Ovary (tissue), 9 donors: ENCODE measurements around the gene CRY2. TPM values are rescaled to one million over a fixed set of nuclear protein-coding genes. Genes with fewer than 3 reads are reported as not detected.
A peak's percentile ranks its signal among the peaks of the same experiment; 100 is the strongest.

Experiments
- DNase-seq, 5 donors: peaks; one replicate each; pipeline ENCODE4 v3.0.0-alpha.2; 2019 to 2020
- H3K27ac ChIP-seq, 2 donors: fragments of 200-600 bp; one replicate each; pipeline versions ENCODE4 v1.5.1 to v1.8.0; 2019 to 2022
- H3K27me3 ChIP-seq: fragments of 200-600 bp; one replicate; pipeline ENCODE4 v1.8.0; 2022
- H3K36me3 ChIP-seq: fragments of 200-600 bp; sonication (generic); one replicate; pipeline ENCODE4 v1.5.1; 2019
- H3K4me1 ChIP-seq: one replicate; pipeline ENCODE4 v1.8.1; 2013; ENCODE audit warnings: mild to moderate bottlenecking, moderate library complexity; ENCODE audit not compliant: insufficient read depth
- H3K4me3 ChIP-seq: fragments of 200-600 bp; sonication (generic); one replicate; pipeline ENCODE4 v1.5.1; 2017
- H3K9me3 ChIP-seq, 2 donors: fragments of 200-600 bp in 1 of 2; sonication (generic) in 1 of 2; one replicate each; pipeline versions ENCODE4 v1.5.1 to v1.8.1; 2013 to 2019; ENCODE audit warnings: mild to moderate bottlenecking in 1 of 2, moderate library complexity in 1 of 2
- EP300 ChIP-seq: sonication (generic); formaldehyde crosslinking; IDR thresholded peaks from one replicate; pipeline ENCODE4 v1.6.1; 2017; ENCODE audit warnings: antibody characterized with exemption
- POLR2A ChIP-seq: fragments of 450-650 bp; IDR thresholded peaks from one replicate; pipeline ENCODE4 v1.6.1; 2017; ENCODE audit warnings: antibody characterized with exemption, mild to moderate bottlenecking, moderate library complexity
- WGBS, 3 donors: extraction: QIAGEN DNeasy Blood & Tissue Kit in 1 of 3; methylation state at CpG; one replicate each; pipeline versions ENCODE4 v1.1.5 to v1.1.7; 2013 to 2017; 5-methylcytosine and 5-hydroxymethylcytosine counted together
- intact Hi-C, 4 donors: fragments of 100-400 bp; cut with DNase I; formaldehyde crosslinking; loops; one replicate each; pipeline versions ENCODE4 v1.11.0 to v1.15.1; 2022 to 2023
- polyA plus RNA-seq, 2 donors: library from polyadenylated mRNA; stranded (reverse); fragments of 200-250 nt in 1 of 2; fragments of 350-450 nt in 1 of 2; fragmentation: Illumina TruSeq in 1 of 2; extraction: RNeasy Lipid Tissue Mini Kit (QIAGEN cat#74804) in 1 of 2; gene quantifications; one replicate each; pipeline ENCODE4 v1.2.3, GENCODE V29; 2013 to 2014
- total RNA-seq, 7 donors: library from RNA; depleted of rRNA in 2 of 7; stranded (reverse); fragments of >200 nt in 2 of 7; fragmentation: NEBNext Ultra II Directional in 3 of 7; extraction: Animal tissue kit (Norgen Biotek cat#: 25700) in 3 of 7; gene quantifications; one replicate each; pipeline versions ENCODE4 v1.1.0 to v1.2.4, GENCODE V29; 2016 to 2023
- TF ChIP-seq, protein P1 (sequence below), 3 donors: fragments of 450-650 bp in 2 of 3; fragments of 200-600 bp in 1 of 3; IDR thresholded peaks; one replicate each; pipeline versions ENCODE4 v1.5.1 to v1.8.0; 2016 to 2022; ENCODE audit warnings: antibody characterized with exemption in 3 of 3, mild to moderate bottlenecking in 1 of 3
- donor health status: DM: no; HTN: no; CAD: no; lungs with moderate emphysema.
- donor health status: DM: no; HTN: no; CAD: no.
- donor health status: Bipolar disorder and iron deficiency.
- donor health status: DM: yes; HTN: yes; CAD: no.
- donor health status: DM: no; HTN: no; CAD: no.
- donor health status: DM: yes; HTN: yes; CAD: no.

Gene CRY2
- total and polyA plus RNA-seq, 9 donors, result 37.2 to 94.2 (median 51.9) TPM

DNA sequence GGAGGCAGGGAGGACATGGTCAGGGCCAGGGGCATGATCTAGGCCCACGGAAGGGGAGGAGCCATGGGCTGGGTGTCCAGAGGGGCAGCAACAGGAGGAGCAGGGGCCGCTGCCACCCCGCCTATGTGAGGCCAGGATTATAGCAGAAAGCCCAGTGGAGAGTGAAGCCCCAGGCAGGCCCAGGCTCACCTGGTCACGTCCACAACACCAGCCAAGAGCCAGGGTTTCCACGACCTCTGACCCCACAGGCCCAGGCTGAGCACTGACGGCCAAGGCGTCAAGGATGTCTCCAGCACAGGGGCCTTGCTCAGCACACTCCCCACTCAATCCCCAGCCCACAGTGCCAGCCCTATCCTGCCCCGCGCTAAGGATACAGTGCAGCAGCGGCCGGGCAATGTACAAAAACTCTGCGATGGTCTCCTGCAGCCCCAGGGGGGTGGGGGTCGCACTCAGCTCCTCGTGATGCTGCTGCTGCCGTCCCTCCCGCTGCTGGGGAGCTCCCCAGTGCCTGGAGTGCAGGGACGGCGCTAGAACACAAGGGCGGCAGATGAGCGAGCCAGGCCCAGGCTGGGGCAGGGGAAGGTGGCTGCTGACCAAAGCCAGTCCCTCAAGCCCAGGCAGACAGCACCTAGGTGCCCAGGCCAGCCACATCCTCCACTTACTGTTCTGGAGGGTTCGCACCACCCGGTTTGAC lies 66.8 kb downstream of the CRY2 start:
- no peak overlapping the region for H3K4me3 ChIP-seq
- H3K9me3 ChIP-seq, result no peaks in the 10 kb centered on the region
- H3K27ac ChIP-seq, result no peak overlapping the region
- no peaks in the 10 kb centered on the region for H3K27me3 ChIP-seq
- 80 to 87% (median 83%) methylated on average over 20 to 22 of the region's 22 CpGs for WGBS, 3 donors
- no peaks in the 10 kb centered on the region for H3K4me1 ChIP-seq
- DNase-seq, result no peak
- no peaks in the 10 kb centered on the region for H3K36me3 ChIP-seq
- TF ChIP-seq, protein P1, sequence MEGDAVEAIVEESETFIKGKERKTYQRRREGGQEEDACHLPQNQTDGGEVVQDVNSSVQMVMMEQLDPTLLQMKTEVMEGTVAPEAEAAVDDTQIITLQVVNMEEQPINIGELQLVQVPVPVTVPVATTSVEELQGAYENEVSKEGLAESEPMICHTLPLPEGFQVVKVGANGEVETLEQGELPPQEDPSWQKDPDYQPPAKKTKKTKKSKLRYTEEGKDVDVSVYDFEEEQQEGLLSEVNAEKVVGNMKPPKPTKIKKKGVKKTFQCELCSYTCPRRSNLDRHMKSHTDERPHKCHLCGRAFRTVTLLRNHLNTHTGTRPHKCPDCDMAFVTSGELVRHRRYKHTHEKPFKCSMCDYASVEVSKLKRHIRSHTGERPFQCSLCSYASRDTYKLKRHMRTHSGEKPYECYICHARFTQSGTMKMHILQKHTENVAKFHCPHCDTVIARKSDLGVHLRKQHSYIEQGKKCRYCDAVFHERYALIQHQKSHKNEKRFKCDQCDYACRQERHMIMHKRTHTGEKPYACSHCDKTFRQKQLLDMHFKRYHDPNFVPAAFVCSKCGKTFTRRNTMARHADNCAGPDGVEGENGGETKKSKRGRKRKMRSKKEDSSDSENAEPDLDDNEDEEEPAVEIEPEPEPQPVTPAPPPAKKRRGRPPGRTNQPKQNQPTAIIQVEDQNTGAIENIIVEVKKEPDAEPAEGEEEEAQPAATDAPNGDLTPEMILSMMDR (IDR thresholded peaks at IDR 0.05), result no peak
- no peak for TF ChIP-seq POLR2A
- TF ChIP-seq EP300, result no peak
- intact Hi-C loops, result loop anchor here in 2 of 4 donors (5.0 kb wide), 2 partner anchors 62 to 247 kb away; partner anchors contain the start of gene CHST1 (in 1 of the 2)

DNA sequence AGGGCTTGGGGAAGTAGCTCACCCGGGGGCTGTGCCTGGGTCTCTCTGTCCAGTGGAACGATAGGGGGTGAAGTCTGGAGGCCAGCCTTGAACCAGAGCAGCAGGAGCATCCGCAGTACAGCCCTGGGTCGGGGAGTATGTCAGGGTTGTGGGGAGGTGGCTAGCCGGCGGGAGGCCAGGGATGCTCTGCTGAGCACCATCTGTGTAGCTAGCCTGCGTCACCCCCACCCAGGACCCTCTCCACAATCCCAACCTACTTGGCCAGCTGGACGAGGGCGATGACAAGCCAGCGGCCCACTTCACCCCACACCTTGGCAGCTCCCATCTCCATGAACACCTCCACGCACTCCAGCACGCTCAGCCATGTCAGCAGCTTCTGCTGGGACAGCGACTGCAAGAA lies 68.2 kb downstream of the CRY2 start:
- no peaks in the 10 kb centered on the region for H3K9me3 ChIP-seq

GRCh38 chr11:45917286-45917622 lies 70.0 kb downstream of the CRY2 start:
- Histone ChIP-seq H3K9me3 (no peaks in the 10 kb centered on the region), H3K36me3 (no peaks in the 10 kb centered on the region), H3K27me3 (no peaks in the 10 kb centered on the region), H3K27ac (peak overlapping the region; percentile 4 to 83), H3K4me1 (no peaks in the 10 kb centered on the region), H3K4me3 (peak overlapping the region; percentile 86)
- 3 to 7% (median 4%) methylated on average over 16 of the region's 16 CpGs for WGBS, 3 donors
- intact Hi-C loops, result no loop called here
- no peak for DNase-seq
- TF ChIP-seq, protein P1 (IDR thresholded peaks at IDR 0.05), result no peak
- no peak for TF ChIP-seq POLR2A
- no peak for TF ChIP-seq EP300

More for the DNA sequence above, 68.2 kb downstream of the CRY2 start:
- Histone ChIP-seq H3K4me1 (no peaks in the 10 kb centered on the region), H3K36me3 (no peaks in the 10 kb centered on the region), H3K27me3 (no peaks in the 10 kb centered on the region), H3K4me3 (no peak overlapping the region), H3K27ac (no peak overlapping the region)
- intact Hi-C loops, result no loop called here
- TF ChIP-seq POLR2A, result no peak
- TF ChIP-seq, protein P1 (IDR thresholded peaks at IDR 0.05), result no peak
- no peak for TF ChIP-seq EP300
- DNase-seq, result no peak
- 75 to 79% (median 78%) methylated on average over 13 of the region's 13 CpGs for WGBS, 3 donors

DNA sequence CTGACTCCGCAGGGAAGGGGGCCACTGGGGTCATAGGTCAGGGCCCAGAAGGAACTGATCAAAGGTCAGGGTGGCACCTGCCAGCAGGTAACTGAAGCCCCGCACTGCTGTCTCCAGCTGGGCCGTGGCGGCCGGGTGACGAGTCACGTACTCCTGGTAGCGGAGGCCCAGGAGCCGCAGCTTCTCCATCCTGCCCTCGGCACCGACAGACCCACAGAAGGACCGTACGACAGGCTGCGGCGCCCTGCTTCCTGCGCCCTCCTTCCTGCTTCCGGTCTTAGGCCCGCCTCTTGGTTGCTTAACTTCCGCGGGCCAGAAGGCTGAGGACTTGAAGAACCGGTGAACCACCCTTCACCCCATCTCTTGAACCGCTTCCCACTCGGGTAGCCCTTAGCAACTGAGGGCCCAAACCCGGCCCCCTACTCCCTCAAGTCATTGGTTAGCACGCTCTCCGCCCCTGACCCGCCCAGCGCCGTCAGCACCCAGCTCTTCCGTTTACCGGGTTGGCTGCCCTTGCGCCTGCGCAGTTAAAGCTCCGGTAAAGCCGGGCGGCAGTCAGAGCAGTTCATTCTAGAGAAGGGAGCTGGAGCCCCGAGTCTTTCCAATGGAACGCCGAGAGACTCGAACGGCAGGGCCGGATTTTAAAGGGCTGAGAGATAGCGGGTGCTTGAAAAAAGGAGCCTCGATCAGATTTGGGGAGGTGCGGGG lies 70.5 kb downstream of the CRY2 start, which contains the start of gene PEX16:
TSS of gene PEX16 (minus strand) at position 255 of the 708 bp plus-strand sequence. CDS start at position 189, 66 bp downstream.
- Histone ChIP-seq H3K27ac (peak within 1 kb of the TSS; percentile 16 to 83), H3K4me3 (peak within 1 kb of the TSS; percentile 86), H3K36me3 (no peaks in the 10 kb centered on the region), H3K27me3 (no peaks in the 10 kb centered on the region), H3K4me1 (no peaks in the 10 kb centered on the region), H3K9me3 (no peaks in the 10 kb centered on the region)
- TF ChIP-seq POLR2A, result peak; percentile 86
- peak; percentile 15 for TF ChIP-seq EP300
- TF ChIP-seq, protein P1 (IDR thresholded peaks at IDR 0.05), result peak in 1 of 3 donors; percentile 14
- intact Hi-C loops, result loop anchor here in 1 of 4 donors (2.0 kb wide), 1 partner anchor 71 kb away; the partner anchor contains the start of gene CRY2
- WGBS, 3 donors, result 0 to 1% (median 1%) methylated on average over 42 to 45 of the region's 45 CpGs
- peak; percentile 96 to 98 (median 98) for DNase-seq
